ENCODE data around the gene GRK3. TPM values are rescaled to one million over a fixed set of nuclear protein-coding genes. Genes with fewer than 3 reads are reported as not detected.

The GRK3 gene
- total RNA-seq, 4 donors from 2014 or later = 7.6 to 10.7 (median 8.8) TPM

- DNase-seq = no peak
- 95 to 97% methylated on average over 3 of the region's 3 CpGs for WGBS, 2 donors
- Histone ChIP-seq H3K4me3 (replicated peaks in 1 of 3) (no peak overlapping the region), H3K36me3 (peaks cover 0 to 4% of the 10 kb centered on the region in 2 donors), H3K9me3 (no peaks in the 10 kb centered on the region), H3K27ac (no peak overlapping the region), H3K27me3 (no peaks in the 10 kb centered on the region), H3K4me1 (no peaks in the 10 kb centered on the region)
- no peak for TF ChIP-seq POLR2A (IDR thresholded peaks at IDR 0.05)
- intact Hi-C loops (cut with DNase I) = no loop called here
Measured at GRCh38 chr22:25722626-25723025, 158.2 kb downstream of the GRK3 start.

GRCh38 chr22:25726241-25726640, 161.8 kb downstream of the GRK3 start:
- no peak overlapping the region for H3K27ac ChIP-seq
- 57 to 79% methylated on average over 4 of the region's 4 CpGs for WGBS, 2 donors

DNA sequence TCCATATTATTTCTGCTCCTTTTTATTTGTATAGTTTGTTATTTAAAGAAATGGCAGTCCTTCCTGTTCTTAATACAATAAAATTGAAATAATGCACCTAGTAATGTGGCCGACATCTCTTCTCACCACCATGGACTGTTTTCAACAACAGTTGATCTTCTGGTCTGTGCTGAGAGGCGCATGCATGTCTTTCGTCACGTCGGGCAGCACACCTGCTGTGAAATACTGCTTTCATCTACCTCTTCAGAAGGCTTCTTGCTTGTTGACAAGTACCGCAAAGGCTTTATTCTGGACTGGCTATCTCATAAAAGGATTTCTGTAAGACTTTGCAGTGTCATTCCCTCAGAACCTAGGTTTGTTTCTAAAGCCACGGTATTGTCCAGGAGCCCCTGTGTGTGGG, 163.6 kb downstream of the GRK3 start:
- Histone ChIP-seq H3K36me3 (no peaks in the 10 kb centered on the region), H3K9me3 (no peaks in the 10 kb centered on the region), H3K4me3 (replicated peaks in 1 of 3) (no peak overlapping the region), H3K27me3 (no peaks in the 10 kb centered on the region), H3K27ac (no peak overlapping the region), H3K4me1 (no peaks in the 10 kb centered on the region)
- intact Hi-C loops (cut with DNase I) = no loop called here
- 89 to 91% methylated on average over 7 of the region's 7 CpGs for WGBS, 2 donors
- DNase-seq = no peak
- TF ChIP-seq, protein P1, sequence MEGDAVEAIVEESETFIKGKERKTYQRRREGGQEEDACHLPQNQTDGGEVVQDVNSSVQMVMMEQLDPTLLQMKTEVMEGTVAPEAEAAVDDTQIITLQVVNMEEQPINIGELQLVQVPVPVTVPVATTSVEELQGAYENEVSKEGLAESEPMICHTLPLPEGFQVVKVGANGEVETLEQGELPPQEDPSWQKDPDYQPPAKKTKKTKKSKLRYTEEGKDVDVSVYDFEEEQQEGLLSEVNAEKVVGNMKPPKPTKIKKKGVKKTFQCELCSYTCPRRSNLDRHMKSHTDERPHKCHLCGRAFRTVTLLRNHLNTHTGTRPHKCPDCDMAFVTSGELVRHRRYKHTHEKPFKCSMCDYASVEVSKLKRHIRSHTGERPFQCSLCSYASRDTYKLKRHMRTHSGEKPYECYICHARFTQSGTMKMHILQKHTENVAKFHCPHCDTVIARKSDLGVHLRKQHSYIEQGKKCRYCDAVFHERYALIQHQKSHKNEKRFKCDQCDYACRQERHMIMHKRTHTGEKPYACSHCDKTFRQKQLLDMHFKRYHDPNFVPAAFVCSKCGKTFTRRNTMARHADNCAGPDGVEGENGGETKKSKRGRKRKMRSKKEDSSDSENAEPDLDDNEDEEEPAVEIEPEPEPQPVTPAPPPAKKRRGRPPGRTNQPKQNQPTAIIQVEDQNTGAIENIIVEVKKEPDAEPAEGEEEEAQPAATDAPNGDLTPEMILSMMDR (IDR thresholded peaks at IDR 0.05) = no peak
- no peak for TF ChIP-seq POLR2A (IDR thresholded peaks at IDR 0.05)

More at GRCh38 chr22:25726241-25726640, 161.8 kb downstream of the GRK3 start:
- TF ChIP-seq, protein P1 (IDR thresholded peaks at IDR 0.05) = no peak
- no peak for TF ChIP-seq POLR2A (IDR thresholded peaks at IDR 0.05)
- no peaks in the 10 kb centered on the region for H3K4me1 ChIP-seq
- H3K36me3 ChIP-seq = peaks cover 0 to 4% of the 10 kb centered on the region in 2 donors
- H3K9me3 ChIP-seq = no peaks in the 10 kb centered on the region
- no peak overlapping the region for H3K4me3 ChIP-seq (replicated peaks in 1 of 3)
- intact Hi-C loops (cut with DNase I) = no loop called here
- no peaks in the 10 kb centered on the region for H3K27me3 ChIP-seq
- DNase-seq = no peak

DNA sequence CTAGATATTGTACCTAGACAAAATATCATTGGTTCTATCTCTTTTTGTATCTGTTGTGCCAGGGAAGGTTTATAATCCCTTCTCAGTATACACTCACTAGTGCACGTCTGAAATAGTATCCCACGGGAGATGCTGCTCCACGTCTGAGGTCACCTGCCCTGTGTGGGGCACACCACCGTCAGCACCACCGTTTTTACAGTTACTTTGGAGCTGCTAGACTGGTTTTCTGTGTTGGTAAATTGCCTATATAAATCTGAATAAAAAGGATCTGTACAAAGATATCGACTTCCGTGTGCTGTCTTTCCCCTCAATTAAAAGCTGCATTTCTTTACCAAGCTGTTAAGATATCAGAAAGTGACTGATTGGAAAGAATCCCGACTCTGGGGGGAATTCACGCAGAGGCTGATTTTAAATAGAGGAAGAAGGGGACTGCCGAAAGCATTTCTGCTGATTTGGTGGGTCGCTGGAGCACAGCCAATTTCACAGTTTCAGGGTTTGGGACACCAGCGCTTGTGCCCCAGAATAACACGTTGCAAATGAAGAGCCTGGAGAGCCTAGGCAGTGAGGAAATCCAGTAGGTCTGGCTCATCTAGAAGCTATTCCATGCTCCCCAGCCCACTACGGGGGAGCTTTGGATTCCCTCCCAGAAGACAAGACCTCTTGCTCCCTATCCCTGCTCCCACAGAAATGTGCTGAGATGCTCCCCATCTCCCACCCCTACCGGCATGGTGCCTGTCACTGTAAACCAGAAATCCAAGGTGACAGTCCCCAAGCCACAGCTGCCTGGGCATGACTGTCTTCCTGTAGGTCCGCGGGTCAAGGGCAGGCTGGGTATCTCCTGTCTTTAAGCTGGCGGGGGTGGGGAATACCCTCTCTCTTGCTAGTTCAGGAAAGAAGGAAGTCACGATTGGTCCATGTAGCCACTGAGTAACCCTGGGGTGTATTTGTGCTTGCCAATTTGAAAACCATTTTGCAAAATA, 164.8 kb downstream of the GRK3 start:
- H3K27me3 ChIP-seq = no peaks in the 10 kb centered on the region
- intact Hi-C loops (cut with DNase I) = no loop called here
- DNase-seq = no peak
- no peaks in the 10 kb centered on the region for H3K9me3 ChIP-seq
- no peak overlapping the region for H3K4me3 ChIP-seq (replicated peaks in 1 of 3)
- H3K27ac ChIP-seq = no peak overlapping the region
- no peak for TF ChIP-seq POLR2A (IDR thresholded peaks at IDR 0.05)
- TF ChIP-seq, protein P1 (IDR thresholded peaks at IDR 0.05) = no peak
- no peaks in the 10 kb centered on the region for H3K4me1 ChIP-seq
- WGBS, 2 donors = 73 to 78% methylated on average over 18 to 19 of the region's 19 CpGs
- H3K36me3 ChIP-seq = no peaks in the 10 kb centered on the region

GRCh38 chr22:25735650-25736049, 171.2 kb downstream of the GRK3 start:
- TF ChIP-seq, protein P1 (IDR thresholded peaks at IDR 0.05) = no peak
- TF ChIP-seq POLR2A (IDR thresholded peaks at IDR 0.05) = no peak
- WGBS, 2 donors = 46 to 78% methylated on average over 2 of the region's 2 CpGs

More at GRCh38 chr22:25735650-25736049, 171.2 kb downstream of the GRK3 start:
- no peaks in the 10 kb centered on the region for H3K27me3 ChIP-seq
- H3K27ac ChIP-seq = no peak overlapping the region
- intact Hi-C loops (cut with DNase I) = no loop called here
- no peaks in the 10 kb centered on the region for H3K4me1 ChIP-seq
- H3K36me3 ChIP-seq = no peaks in the 10 kb centered on the region
- DNase-seq = no peak
- H3K4me3 ChIP-seq (replicated peaks in 1 of 3) = no peak overlapping the region
- H3K9me3 ChIP-seq = no peaks in the 10 kb centered on the region

Data from thyroid gland (tissue), 4 donors.